ENCODE results near the gene GSC2.

- TF ChIP-seq CTCF (IDR thresholded peaks at IDR 0.05) (no peak), EZH2phosphoT487 (IDR thresholded peaks at IDR 0.05) (no peak)
Observed at GRCh38 chr22:19132693-19133400, 17.2 kb downstream of the GSC2 start.

All from neural progenitor cell (in vitro differentiated cells).